GM18502 (cell line): ENCODE data around the gene FAM151A.
"Not testable (repeated sequence)": the region's sequence is repeated elsewhere in the genome, so short reads cannot be mapped to it uniquely, and the experiment has no call there.

Experiments
- ATAC-seq: cut with Tn5 transposase; IDR thresholded peaks from one replicate; pipeline ENCODE4 v1.9.1; 2021; ENCODE audit warnings: mild to moderate bottlenecking; ENCODE audit not compliant: unreplicated experiment, poor library complexity

Gene FAM151A

DNA sequence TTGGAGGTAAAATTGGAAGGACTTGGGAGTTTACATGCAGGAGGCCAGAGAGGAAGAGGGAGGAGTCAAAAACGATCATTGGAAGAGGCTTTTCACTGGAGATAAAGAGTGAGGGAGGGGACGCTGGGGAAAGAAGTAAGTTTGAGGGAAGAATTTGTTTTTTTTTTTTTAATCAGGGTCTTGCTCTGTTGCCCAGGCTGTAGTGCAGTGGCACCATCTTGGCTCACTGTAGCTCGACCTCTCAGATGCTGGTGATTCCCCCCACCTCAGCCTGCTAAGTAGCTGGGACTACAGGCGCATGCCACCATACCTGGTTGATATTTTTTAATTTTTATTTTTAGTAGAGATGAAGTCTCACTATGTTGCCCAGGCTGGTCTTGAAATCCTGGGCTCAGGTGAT, 17.0 kb upstream of the FAM151A start:
- no peak for ATAC-seq

DNA sequence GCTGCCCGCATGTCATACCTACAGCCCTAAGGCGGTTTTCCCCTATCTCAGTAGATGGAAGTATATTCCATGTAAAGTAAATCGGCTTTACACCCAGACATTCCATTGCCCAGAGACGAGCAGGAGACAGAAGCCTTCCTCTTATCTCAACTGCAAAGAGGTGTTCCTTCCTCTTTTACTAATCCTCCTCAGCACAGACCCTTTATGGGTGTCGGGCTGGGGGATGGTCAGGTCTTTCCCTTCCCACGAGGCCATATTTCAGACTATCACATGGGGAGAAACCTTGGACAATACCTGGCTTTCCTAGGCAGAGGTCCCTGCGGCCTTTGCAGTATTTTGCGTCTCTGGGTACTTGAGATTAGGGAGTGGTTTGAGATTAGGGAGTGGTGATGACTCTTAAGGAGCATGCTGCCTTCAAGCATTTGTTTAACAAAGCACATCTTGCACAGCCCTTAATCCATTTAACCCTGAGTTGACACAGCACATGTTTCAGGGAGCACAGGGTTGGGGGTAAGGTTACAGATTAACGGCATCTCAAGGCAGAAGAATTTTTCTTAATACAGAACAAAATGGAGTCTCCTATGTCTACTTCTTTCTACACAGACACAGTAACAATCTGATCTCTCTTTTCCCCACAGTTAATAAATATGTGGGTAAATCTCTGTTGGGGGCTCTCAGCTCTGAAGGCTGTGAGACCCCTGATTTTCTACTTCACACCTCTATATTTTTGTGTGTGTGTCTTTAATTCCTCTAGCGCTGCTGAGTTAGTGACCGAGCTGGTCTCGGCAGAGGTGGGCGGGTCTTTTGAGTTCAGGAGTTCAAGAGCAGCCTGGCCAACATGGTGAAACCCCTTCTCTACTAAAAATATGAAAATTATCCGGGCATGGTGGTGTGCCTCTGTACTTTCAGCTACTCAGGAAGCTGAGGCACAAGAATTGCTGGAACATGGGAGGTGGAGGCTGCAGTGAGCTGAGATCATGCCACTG, 13.4 kb upstream of the FAM151A start:
- ATAC-seq: not testable (repeated sequence)

DNA sequence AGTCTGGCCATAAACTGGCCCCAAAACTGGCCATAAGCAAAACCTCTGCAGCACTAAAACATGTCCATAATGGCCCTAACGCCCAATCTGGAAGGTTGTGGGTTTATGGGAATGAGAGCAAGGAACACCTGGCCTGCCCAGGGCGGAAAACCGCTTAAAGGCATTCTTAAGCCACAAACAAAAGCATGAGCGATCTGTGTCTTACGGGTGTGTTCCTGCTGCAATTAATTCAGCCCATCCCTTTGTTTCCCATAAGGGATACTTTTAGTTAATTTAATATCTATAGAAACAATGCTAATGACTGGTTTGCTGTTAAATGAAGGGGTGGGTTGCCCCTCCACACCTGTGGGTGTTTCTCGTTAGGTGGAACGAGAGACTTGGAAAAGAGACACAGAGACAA, 12.5 kb upstream of the FAM151A start:
- ATAC-seq: not testable (repeated sequence)

DNA sequence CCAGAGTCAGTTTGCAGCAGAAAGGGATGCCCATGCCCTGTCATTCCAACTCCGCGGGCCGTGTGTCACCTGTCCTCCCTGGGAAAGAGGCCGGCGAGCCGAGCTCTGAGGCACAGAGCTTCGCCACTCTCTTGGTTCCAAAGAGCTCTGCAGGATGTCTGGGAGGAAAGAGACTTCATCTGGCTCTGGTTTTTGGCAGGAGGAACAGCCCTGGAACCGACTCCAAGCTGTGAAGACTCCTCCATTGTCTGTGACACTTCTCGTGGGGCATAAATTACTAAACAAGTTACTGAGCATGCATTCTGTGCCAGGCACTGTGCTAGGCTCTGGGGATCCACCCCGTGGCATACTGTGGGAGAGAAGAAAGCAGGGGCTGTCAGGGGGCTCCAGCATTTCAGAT, 3.9 kb upstream of the FAM151A start:
- ATAC-seq: no peak

DNA sequence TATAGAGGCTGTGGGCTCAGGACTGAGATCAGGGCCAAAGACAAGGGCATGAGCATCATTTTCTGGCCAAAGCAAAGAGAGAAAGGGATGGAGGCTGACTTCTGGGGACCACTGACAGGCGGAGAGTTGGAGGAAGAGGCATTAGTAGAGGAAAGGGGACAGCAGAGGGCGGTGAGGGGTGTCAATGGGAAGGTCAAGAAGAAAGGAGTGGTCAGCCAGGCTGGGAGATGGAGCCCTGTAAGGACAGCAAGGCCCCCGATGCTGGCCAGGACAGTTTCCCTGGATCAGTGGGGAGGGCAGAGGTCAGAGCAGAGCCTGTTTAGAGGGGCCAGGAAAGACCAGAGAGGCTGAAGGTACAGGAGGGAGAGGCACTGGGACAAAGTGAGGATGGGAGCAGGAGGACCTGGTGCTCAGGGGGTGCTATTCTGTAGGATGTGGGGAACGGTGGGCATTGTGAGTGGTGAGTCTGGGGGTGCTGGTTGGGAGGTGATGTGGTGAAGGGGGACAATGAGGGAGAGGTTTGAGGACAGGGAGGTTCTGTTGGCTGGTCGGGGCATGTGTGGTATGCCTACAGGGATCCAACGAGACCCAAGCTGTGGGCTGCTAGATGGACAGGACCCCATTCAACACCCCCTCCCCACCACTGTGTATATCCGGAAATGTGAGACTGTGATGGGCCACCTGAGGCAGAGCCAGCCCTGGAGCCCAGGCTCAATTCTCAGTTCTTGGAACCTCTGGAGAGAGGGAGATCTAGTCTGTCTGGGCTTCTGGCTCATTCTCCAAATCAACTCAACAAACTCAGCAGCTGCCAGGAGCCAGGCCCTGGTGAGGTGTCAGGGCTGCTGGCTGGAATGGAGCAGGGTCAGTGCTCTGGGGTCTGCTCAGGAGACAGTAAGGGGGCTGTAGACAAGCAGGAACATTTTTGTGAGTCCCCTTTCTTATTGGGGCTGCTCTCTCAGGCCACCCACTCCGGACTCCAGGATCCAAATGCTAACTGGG, 1.4 kb upstream of the FAM151A start:
- no peak for ATAC-seq

DNA sequence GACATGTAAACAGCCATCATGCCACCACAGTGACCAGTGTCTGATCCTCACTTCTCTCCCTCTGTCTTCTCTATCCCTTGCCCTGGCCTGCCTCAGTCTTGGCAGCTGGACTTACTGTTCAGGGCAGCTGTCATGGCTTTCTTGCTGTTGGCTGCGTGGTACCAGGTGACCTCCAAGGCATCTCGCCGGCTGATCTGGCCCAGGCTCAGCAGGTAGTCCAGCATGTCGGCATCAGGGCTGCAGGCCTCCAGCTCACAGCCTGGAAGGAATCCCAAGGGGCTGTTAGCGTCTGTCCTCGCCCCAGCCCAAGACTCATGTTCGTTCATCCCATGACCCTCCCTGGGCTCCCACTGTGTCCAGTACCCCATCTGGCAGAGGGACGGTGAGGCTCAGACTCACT, 3.6 kb downstream of the FAM151A start:
- no peak for ATAC-seq

DNA sequence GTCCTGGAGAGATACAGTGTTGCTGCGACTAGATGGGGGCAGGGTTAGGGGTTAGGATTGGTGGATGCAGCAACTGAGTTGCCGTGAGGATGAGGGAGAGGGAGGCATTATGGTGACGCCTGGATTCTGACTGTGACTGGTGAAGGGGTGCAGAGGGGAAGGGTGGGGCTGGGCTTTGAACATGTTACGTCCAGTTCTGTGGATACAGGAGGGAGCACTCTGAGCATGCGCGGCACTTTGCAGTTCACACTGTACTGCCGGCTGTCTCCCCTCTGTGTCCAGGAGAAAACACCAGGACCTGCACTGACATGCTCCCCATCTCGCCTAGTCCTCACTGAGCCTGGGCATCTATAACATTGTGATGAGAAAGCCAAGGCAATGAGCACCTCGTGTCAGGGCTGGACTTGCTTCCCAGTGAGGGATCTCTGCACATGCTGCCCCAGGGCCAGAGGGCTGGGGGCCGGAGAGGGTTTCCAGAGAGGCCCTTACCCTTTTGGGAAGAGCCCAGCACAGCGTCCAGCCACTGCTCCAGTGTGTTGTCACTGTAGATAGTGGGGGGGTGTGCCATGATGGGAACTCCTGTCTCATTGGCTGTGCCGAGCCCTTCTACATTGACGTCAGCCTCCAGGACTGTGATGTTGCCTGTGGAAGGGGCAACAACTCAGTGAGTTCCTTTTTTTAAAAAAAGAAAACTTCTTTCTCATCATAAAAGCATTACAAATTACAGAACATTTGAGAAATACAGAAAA, 7.6 kb downstream of the FAM151A start:
- ATAC-seq: no peak

DNA sequence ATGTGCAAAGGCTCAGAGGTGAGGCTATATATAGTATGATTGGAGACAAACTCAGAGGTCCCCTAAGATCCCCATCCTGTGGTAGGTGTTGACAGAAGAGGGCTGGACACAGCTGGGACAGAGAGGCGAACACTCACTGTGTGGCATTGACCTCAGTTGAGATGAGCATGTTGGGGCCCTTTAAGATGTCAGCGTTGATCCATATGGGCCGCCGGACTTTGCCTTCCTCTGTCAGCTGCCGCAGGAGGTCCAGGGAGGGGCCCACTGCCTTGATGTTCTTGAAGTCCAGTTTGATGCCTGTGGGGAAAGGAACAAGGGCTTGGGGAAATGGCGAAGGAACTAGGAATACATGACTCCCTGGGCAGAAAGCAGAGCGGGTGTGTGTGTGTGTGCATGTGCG, 8.8 kb downstream of the FAM151A start:
- ATAC-seq: no peak

DNA sequence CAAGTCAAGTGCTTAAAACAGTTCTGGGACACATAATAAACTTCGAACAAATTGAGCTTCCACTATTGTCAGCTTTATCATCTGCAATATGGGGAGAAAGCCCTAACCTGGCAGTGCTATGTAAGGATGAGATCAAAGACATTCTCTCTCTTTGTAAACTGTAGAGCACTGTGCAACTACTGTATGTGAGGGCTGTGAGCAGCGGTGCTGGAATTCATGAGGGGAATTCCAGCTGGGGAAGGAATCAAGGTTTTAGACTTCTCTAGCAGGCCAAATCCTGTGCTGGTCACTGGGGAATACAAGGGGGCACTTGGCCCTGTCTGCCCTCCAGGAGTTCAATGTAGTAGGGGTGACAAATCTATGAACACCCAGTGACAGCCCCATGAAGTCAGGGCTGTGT, 9.3 kb downstream of the FAM151A start:
- ATAC-seq: no peak

DNA sequence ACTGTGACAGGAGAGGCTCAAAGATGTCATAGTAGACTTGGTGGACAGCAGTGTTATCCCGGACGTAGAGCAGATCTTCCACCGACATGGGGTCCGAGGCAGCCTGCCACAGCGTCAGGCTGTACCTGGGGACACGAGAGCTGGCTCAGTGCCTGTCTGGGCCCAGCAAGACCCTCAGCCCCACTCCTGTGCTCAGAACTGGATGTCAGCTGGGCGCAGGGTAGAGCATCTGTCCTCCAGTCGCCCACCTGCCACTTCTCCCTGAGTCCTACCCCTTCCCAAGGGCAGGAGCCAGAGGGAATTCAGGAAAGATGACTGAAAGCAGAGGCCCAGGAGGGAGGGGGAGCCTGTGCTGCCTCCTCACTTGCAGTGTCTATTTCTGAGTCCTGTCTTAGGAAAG, 11.7 kb downstream of the FAM151A start:
- ATAC-seq: no peak

DNA sequence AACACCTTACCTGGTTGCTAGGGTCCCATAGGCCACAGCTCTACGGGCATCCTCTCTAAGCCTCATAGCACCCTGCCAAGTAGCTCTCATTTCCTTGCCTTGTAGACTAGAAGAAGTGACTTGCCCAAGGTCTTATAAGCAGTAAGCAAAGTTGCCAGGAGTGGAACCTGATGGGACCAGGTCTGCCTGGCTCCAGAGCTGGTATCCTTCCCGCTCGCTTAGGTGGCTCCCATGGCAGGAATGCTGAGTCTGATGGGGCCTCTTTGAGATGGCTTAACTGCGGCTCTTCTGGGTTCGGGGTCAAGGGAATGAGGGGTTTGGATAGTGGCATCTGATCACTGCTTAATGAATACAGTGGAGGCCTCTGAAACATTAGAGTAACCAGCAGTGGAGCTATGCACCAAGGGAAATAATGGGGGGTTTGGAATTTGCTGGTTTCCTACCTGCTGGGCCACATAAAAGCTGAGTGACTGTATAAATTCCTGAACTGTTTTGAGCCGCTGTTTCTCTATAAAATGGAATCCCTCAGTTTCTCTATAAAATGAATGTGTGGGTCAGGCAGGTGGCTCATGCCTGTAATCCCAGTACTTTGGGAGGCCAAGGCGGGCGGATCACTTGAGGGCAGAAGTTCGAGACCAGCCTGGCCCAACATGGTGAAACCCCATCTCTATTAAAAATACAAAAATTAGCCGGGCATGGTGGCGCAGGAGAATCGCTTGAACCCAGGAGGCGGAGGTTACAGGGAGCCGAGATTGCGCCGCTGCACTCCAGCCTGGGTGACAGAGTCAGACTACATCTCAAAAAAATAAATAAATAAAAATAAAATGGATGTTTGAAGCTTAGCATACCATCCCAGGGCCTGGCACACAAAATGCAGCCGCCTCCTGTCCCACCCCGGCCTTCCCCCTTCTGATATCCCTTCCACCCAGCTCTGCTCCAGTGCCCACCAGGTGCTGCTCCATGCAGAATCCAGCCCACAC, 12.4 kb downstream of the FAM151A start:
- no peak for ATAC-seq

DNA sequence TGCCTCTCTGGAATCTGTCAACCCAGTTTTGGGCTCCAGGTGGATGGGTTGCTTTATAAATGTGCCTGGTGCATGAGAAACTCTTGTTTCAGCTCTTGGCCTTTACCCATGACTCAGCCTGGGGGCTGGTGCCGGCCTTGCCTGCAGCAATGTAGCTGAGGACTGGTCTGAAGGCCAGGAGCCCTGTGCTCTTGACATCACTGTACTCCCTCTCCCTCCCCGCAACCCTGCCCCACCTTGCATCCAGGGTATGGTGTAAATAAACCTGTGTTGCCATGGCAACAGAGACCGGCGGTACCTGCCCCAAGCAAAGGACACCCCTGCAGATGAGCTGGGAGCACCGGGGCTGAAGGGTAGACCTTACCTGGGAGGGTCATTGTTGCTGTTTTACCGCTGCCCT, 13.3 kb downstream of the FAM151A start:
- no peak for ATAC-seq

DNA sequence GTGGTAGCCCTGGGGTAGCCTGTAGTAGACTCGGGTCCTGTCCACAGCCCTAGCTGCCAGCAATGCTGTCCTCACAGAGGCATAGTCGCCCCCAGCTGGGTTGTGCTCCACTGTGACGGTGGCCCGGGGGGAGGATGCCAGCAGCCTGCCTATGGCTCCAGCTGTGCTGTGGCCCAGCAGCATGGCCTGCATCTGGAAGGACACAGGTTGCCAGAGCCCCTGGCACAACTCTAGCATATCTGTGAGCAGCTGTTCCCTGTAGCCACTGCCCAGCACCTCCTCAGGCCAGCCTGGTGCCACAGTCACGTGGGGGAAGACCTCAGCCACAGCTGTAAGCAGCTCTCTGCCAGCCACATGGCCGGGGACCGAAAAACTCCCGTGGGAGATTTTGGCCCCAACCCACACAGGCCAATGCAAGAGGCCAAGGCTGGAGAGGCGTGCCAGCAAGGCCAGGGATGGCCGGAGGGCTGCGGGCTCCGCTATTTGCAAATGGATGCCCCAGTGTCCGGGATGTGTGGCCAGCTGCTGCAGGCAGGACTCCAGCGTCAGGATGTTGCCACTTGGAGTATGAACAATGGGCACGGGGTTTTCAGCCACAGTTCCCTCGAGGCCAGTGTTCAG, 13.9 kb downstream of the FAM151A start:
- no peak for ATAC-seq

DNA sequence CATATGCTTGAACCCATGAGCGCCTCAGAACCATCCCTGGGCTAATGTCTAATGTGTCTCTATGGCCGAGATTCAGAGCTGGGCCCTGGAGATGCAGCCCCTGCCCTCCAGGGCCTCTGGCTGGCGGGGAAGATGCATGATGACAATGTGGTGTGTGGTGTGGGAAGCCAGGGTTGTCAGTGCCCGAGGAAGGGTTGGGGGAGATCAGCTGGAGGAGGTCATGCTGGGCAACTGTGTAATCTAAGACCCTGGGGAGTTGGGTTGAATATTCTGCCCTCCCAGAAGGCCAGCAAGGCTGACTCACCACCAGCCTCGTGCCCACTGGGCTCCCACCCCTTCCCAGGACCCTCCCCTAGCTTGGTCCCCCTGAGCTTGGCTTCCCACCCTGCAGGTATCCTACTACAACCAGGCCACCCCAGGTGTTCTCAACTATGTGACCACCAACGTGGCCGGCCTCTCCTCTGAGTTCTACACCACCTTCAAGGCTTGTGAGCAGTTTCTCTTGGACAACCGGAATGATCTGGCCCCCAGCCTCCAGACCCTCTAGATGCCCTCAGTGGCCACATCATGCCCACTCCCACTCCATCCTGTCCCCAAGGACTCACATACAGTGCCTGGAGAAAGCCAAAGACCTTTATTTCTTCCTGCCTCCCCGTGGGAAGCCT, 14.6 kb downstream of the FAM151A start:
- no peak for ATAC-seq

DNA sequence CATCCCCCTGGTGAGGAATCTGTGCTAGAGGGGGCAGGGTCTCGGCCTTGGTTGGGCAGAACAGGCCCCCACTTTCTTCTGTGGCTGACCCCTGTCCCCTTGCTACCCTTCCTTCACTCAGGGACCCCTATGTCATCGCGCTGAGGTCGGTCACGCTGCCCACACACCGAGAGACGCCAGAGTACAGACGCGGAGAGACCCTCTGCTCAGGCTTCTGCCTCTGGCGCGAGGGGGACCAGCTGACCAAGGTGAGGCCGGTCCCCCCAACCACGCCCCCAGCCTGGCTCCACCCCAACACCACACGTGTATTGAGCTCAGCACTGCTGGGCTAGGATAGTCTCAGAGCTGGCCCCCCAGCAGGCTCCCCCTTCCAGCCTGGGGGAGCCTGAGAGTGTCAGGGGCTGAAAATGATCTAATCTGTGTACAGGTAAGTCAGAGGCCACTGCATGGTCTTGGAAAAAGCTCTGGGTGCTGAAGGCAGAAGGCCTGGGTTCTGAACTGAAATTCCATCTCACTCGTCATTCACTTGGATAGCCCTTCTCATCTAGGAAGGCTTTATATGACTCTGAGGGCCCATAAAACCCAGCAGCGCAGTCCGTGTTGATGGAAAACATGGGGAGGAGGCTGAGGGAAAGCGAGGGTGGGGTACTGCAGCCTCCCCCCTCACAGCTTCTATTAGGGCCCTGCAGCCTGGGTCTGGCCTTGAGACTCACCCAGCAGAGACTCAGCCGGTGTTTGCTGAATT, 15.3 kb downstream of the FAM151A start:
- no peak for ATAC-seq

DNA sequence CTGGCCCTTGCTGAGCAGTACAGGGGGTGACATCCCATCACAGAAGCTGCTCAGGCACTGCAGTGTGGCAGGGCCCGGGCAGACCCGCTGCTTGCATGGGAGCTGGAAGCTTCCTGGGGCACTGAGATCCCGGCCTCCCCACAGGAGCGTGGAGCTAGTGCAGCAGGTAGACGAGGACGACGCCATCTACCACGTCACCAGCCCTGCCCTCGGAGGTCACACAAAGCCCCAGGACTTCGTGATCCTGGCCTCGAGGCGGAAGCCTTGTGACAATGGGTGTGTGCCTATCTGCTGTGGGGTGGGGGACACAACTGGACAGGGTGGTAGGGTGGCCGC, 16.4 kb downstream of the FAM151A start:
- ATAC-seq: no peak

DNA sequence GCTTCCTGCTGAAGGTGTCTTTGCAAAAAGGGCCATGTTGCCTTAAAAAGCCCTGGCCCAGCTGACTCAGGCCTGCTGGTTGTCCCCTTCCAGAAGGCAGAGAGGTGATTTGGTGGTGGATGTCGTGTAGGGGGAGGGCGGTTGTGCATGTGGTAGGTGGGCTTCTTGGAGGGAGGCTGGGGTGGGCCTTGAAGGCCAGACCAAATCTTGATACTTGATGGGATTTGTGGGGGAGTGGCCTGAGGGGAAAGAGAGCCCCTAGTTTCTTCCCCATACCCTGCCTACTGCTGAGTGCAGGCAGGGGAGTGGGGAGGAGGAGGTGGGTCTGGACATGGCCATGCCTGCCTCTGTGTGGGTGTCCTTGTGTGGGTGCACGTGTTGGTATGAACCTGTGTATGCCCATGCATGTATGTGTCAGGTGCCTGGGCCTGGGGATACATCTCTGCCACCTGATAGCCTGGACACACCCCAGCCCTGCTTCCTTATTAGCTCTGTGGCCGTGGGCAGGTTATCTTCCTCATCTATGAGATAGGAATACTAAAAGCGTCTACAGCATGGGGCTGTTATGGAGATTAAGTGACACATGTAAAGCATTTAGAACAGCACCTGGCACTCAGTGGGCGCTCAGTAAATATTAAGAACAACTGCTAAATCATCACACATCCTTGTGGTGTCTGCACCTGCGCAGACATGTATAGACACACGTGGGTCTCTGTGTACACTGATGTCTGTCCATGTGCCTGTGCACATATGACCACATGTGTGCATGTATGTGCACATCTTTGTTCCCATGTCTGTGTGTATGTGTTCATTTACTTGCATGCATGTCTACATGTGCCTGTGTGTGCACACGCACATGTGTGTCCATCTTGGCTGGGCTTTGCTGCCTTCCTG, 17.0 kb downstream of the FAM151A start:
- no peak for ATAC-seq
